Measurements from ENCODE around the gene MYRF. TPM values are rescaled to one million over a fixed set of nuclear protein-coding genes. Genes with fewer than 3 reads are reported as not detected.

The MYRF gene
- total and polyA plus RNA-seq, 2 of the 4 experiments (the other 2 are of a cell fraction) = 1.6 to 10.7 TPM

- Histone ChIP-seq H2BK5ac (ENCODE audit: low read depth, low read length, poor library complexity, severe bottlenecking) (no peak overlapping the region), H3K27ac (ENCODE audit: insufficient read depth, low read length) (no peak overlapping the region), H2BK20ac (ENCODE audit: low read depth, low read length) (no peak overlapping the region), H2BK120ac (ENCODE audit: low read depth, low read length) (no peak overlapping the region), H3K79me1 (ENCODE audit: low read depth in 1 of 2, low read length in 2 of 2) (no peaks in the 10 kb centered on the region), H2AFZ (replicated peaks; ENCODE audit: low read length, poor library complexity) (no peak overlapping the region), H2BK15ac (ENCODE audit: low read depth, low read length) (no peak overlapping the region), H3K4me3 (ENCODE audit: insufficient read depth, low read depth, low read length) (no peak overlapping the region), H4K8ac (ENCODE audit: low read depth in 2 of 2, low read length in 2 of 2) (no peak overlapping the region), H3K4me2 (ENCODE audit: low read depth, low read length) (no peak overlapping the region), H3K14ac (replicated peaks; ENCODE audit: low read depth, low read length) (no peak overlapping the region), H3K23ac (ENCODE audit: low read depth, low read length) (no peak overlapping the region), H3K56ac (ENCODE audit: extremely low read depth, insufficient read depth, low read length) (no peak overlapping the region), H3K36me3 (ENCODE audit: control insufficient read depth, insufficient read depth, low read length) (peaks cover 12% of the 10 kb centered on the region), H3K9ac (ENCODE audit: low read depth, low read length) (no peak overlapping the region), H2AK5ac (ENCODE audit: low read depth, low read length) (no peak overlapping the region), H3K27me3 (ENCODE audit: control insufficient read depth, insufficient read depth, low read length) (no peaks in the 10 kb centered on the region), H3K4ac (ENCODE audit: low read depth, low read length) (no peak overlapping the region), H3K9me3 (ENCODE audit: control insufficient read depth, insufficient read depth, low read length) (no peaks in the 10 kb centered on the region), H4K91ac (ENCODE audit: insufficient read depth, low read depth, low read length) (no peak overlapping the region), H4K20me1 (ENCODE audit: insufficient read depth, low read length) (no peaks in the 10 kb centered on the region), H3K18ac (ENCODE audit: low read depth, low read length) (no peak overlapping the region), H2AK9ac (replicated peaks; ENCODE audit: low read depth, low read length, poor library complexity) (peak overlapping the region; percentile 69), H4K5ac (ENCODE audit: low read depth, low read length) (no peak overlapping the region), H3K9me1 (ENCODE audit: insufficient read depth, low read length) (no peaks in the 10 kb centered on the region; the same call in 1 of the 2 replicates), H3K4me1 (ENCODE audit: control insufficient read depth, insufficient read depth, low read length) (peaks cover 3% of the 10 kb centered on the region; the same call in 1 of the 2 replicates)
- DNase-seq (no peak), ATAC-seq (ENCODE audit: low read depth) (no peak)
- TF ChIP-seq MAFK (IDR thresholded peaks at IDR 0.05; ENCODE audit: low read depth, low read length) = no peak
- no TSS peak for BruUV-seq (replicated peaks)
- in situ Hi-C loops (cut with MboI; ENCODE audit: low sequenced_read_pairs) (no loop called here), intact Hi-C loops (cut with micrococcal nuclease) (no loop called here), dilution Hi-C loops (cut with HindIII; ENCODE audit: low sequenced_read_pairs, unreplicated experiment) (no loop called here)
- CTCF ChIA-PET = interaction anchor here (0.7 to 1.2 kb wide), 2 partner anchors 32 to 33 kb away, joined by 3 to 5 read pairs; no protein-coding TSS in a partner anchor
- 94% methylated on average over 9 of the region's 14 CpGs; no CpG with 5 or more reads in 1 of the 2 experiments for WGBS, 2 experiments (ENCODE audit: extremely low coverage in 2 of 2, insufficient read length in 1 of 2)
- POLR2A ChIA-PET (ENCODE audit: unreplicated experiment) = interaction anchor here (0.6 kb wide), 1 partner anchor 795 kb away, joined by 11 read pairs; no protein-coding TSS in a partner anchor
Measured at GRCh38 chr11:61779666-61780525, 27.5 kb downstream of the MYRF start.
